OCI-LY3 (cell line): ENCODE data around the gene GTF2A2.

ENCODE experiments used
- EZH2phosphoT487 ChIP-seq: fragments of 200-600 bp; shearing (Covaris generic); IDR thresholded peaks from 2 replicates; pipeline ENCODE4 v1.6.1; 2018; ENCODE audit warnings: antibody characterized with exemption, mixed run types, low read depth
- TF ChIP-seq, protein P1 (sequence below): fragments of 200-600, 300-600 bp; sonication (generic); IDR thresholded peaks from 2 replicates; pipeline ENCODE4 v1.5.1; 2014; ENCODE audit warnings: antibody characterized with exemption, low read length, low read depth

DNA sequence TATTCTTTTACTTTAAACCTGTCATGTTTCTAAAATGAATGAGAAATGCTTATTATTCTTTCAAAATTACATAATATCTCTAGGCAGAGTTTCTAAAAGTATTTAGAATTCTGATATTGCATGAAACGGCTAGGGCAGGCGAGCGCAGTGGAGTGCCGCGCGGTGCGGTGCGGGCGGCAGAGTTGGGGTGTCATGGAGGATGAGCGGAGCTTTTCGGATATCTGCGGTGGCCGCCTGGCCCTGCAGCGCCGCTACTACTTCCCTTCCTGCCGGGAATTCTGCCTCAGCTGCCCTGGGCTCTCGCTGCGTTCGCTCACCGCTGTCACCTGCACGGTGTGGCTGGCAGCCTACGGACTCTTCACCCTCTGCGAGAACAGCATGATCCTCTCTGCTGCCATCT, 19.2 kb upstream of the GTF2A2 start:
- TF ChIP-seq, protein P1, sequence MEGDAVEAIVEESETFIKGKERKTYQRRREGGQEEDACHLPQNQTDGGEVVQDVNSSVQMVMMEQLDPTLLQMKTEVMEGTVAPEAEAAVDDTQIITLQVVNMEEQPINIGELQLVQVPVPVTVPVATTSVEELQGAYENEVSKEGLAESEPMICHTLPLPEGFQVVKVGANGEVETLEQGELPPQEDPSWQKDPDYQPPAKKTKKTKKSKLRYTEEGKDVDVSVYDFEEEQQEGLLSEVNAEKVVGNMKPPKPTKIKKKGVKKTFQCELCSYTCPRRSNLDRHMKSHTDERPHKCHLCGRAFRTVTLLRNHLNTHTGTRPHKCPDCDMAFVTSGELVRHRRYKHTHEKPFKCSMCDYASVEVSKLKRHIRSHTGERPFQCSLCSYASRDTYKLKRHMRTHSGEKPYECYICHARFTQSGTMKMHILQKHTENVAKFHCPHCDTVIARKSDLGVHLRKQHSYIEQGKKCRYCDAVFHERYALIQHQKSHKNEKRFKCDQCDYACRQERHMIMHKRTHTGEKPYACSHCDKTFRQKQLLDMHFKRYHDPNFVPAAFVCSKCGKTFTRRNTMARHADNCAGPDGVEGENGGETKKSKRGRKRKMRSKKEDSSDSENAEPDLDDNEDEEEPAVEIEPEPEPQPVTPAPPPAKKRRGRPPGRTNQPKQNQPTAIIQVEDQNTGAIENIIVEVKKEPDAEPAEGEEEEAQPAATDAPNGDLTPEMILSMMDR: no peak
- no peak for TF ChIP-seq EZH2phosphoT487
